Kidney tubule cell (primary cell): ENCODE results near the gene DENND2A.
"Not testable (repeated sequence)": the region's sequence is repeated elsewhere in the genome, so short reads cannot be mapped to it uniquely, and the experiment has no call there.

Experiments used
- DNase-seq: peaks from one replicate; pipeline ENCODE4 v3.0.0-alpha.2; 2018; ENCODE audit warnings: low spot score

DENND2A gene

DNA sequence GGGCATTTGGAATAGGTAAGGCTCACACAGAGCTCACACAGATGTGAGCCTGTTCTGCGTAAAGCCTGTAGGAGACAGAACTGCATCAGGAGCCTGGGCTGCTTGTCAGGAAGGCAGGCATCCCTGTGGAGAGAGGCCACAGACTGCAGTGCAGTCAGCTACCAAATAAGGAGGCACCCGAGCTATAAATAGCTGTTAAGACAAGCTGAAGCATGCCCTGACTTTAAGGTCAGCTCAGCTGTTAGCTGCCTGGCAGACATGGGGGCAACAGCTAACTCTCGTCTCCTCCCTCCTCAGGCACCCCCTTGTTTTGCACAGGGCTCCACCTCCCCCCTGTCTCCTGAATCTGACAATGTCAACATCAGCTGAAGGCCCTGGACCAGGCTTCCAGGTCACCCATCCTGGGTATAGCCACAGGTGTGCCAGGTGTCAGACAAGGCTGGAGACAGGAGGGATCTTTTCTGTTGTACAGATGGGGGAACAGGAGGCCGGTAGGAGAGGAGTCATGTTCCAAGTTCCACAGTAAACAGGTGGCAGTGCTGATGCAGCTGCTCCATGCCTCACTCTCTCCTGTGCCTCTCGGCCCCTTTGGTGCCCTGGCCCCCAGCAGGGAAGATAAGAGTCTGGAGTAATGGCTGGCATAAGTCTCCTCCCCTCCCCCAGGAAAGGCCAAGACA, 133.7 kb downstream of the DENND2A start:
- DNase-seq: no peak

DNA sequence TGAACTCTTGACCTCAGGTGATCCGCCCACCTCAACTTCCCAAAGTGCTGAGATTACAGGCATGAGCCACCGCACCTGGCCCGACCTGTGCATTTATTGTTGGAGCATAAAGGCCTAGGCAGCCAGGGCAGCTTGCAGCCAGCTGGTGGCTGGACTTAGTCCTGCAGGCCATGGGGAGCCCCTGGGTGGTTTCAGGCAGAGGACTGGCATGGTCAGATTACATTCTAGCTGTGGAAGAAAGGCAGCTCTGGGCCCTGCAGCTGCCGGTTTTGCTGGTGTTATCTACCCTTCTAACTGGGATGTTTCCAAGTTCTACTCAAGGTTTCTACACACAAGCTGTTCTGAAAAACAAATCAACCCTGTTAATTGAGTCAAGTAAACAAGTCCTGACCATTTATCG, 138.6 kb downstream of the DENND2A start:
- DNase-seq: no peak

DNA sequence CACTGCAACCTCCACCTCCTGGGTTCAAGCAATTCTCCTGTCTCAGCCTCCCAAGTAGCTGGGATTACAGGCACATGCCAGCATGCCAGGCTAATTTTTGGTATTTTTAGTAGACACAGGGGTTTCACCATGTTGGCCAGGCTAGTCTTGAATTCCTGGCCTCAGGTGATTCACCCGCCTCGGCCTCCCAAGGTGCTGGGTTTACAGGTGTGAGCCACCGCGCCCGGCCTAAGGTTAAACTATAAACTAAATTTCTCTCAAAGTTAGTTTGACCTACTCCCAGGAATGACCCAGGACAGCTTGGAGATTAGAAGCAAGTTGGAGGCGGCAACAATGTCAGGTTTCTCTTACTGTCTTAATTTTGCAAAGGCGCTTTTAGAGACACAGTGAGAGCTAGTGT, 142.8 kb downstream of the DENND2A start:
- not testable (repeated sequence) for DNase-seq

DNA sequence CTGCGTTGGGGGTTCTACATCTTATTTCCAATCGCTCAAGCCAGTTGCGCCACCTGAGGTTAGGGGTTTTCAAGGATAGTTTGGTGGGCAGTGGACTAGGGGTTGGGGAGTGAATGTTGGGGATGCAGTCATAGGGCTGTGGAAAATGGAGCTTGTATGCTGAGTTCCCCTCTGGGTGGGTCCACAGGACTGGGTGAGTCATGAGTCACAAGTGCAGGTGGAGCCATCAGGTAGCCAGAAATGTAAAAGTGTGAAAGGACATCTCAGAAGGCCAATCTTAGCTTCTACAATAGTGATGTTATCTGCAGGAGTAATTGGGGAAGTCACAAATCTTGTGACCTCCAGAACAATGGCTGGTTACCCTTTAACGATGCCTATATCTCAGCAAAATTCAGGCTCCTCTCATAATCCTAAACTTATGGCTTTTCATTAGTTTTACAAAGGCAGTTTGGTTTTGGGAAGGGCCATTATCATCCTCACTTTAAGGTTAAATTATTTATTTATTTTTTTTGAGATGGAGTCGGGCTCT, 143.3 kb downstream of the DENND2A start:
- no peak for DNase-seq

DNA sequence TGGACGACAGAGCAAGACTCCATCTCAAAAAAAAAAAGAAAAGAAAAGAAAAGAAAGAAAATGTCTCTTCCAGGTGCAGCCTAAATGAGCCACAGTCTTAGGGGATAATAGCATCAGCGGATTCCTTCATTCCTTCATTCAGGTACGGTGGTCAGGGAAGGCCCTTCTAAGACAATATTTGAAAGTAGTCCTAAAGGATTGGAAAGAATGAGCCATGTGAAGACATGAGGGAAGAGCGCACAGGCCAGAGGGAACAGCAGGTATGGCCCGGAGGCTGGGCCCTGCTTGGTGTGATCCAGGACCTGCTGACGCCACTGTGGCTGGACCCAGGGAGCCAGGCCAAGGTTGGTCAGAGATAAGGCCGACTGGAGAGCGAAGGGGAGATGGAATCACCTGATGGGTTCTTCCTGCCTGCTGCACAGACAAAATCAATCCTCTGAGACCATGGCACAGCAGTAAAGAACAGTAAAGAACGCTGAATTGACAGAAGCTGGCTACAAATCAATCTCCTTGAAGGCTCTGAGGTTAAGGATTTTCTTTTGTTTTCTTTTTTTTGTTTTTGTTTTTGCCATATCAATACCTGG, 145.0 kb downstream of the DENND2A start:
- no peak for DNase-seq

DNA sequence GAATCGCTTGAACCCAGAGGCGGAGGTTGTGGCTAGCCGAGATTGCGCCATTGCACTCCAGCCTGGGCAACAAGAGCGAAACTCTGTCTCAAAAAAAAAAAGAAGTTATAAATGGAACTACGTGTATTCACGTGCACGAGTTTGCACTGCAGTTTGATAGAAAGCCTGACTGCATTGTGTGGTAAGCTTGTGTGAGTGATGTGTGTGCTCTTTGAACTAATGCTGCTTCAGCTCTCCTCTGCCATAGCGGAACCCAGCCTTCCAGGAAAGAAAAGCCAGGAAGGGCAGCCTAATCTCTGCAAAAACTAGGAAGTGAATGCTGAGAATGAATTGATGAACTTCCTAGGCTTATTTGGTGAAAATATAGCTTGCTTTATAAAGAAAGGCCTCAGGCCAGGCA, 145.7 kb downstream of the DENND2A start:
- no peak for DNase-seq

DNA sequence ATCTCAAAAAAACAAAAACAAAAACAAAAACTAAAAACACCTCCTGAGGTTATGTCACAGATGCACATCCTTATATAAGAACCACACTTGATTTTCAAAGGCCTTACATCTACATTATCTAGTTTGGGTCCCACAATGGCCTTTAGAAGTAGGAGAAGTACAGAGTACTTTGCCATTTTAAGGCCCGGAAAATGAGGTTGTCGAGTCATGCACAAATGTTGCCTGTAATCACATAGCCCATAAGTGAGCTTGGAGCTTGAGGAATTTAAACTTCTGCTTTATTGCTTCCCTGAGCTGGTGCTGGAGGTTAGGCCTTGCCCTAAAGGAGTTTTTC, 151.6 kb downstream of the DENND2A start:
- DNase-seq: no peak

DNA sequence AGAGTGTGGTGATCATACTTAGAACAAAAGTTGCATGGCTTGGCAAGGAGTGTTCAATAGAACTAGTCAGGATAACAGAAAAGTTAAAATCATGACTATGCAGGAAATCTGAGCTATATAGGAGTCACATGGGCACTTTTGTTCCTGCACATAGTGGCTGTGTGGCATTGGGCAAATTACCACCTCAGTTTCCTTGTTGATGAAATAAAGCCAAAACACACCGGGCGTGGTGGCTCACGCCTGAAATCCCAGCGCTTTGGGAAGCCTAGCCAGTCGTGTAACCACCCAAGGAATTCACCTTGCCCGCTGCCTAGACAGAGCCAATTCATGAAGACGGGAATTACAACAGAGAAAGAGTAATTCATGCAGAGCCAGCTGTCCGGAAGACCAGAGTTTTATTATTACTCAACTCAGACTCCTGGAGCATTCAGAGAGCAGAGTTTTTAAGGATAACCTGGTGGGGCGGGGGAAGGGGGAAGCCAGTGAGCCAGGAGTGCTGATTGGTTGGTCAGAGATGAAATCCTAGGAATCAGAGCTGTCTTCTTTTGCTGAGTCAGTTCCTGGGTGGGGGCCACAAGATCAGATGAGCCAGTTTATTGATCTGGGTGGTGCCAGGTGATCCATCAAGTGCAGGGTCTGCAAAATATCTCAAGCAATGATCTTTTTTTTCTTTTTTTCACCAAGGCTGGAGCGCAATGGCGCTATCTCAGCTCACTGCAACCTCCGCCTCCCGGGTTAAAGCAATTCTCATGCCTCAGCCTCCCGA, 154.9 kb downstream of the DENND2A start:
- DNase-seq: peak; percentile 75

DNA sequence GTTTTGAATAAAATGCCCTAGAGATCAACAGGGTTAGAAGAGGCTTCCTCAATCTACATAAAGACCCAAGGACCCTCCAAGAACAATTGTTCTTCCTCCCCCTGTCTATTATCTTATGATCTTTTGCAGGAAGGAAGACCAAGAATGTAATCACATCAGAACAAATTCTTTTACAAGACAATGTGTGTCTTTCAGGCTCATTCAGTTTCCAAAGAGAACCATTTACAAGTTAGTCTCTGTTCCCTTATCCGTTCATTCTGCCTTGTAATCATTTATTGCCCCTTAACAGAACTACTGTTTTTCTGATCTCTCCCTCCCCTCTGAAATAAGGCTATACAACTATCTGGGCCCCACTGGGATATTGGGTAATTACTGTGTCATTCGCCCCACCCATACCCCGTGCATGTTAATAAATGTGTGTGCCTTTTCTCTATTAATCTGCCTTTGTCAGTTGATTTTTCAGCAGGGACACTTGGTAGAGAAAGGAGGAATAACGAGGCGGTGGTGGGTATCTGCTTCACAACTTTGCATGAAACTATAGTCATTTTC, 155.6 kb downstream of the DENND2A start:
- DNase-seq: no peak

DNA sequence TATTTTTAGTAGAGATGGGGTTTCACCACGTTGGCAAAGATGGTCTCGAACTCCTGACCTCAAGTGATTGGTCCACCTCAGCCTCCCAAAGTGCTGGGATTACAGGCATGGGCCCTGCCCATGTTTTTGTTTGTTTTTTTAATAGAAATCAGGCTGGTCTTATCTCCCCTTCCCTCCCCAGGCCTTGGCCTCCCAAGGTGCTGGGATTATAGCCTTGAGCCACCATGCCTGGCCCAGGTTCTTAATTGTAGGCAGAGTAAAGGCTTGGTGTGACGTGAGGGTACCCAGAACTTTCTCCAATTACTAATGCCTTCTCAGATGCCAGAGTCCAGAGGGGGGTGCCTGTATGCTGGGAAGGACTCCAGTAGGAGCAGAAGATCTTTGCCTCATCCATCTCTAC, 156.1 kb downstream of the DENND2A start:
- no peak for DNase-seq

DNA sequence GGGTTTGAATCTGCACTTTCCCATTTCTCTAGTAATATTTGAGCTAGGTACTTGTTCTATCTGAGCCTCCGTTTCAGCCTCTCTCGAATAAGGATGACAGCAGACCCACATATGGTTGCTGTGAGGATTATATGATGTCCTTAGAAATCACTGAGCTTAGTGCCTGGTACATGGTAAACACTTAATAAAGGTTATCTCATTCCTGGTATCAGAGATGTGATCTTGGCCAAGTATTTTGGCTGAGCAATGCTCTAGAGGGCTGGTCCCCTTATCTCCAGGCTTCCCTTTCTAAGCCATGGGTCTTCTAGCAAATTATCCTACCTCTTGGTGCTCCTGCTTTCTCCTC, 160.9 kb downstream of the DENND2A start:
- no peak for DNase-seq

DNA sequence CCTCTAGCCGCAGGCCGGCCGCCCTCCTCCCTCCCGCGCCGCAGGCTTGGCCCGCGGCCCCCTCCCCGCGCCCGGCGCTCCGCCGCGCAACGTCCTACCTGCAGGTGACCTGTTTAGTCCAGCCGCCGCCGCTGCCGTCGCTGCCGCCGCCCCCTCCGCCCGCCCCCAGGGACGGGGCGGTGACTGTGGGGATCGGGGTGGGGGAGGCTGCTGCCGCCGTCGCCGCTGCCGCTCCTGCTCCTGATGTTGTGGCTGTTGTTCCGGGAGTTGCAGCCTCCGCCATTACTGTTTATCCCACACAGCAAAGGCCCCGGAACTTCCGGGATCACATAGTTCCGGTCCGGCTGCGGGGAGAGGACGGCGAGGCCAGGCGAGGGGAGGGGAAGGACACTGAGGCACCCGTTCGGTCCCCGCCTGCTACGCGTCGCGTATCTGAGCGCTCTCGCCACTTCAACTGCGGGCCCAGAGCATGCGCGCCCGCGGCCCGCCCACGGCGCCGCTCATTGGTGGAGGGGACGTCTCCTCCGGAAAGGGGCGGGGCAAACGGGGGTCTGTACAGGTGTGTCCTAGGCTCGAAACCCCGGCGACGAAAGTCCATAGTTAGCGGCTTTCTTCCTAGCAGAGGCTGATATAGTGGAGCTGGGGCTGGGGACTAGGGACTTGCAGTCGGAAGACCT, 161.4 kb downstream of the DENND2A start, which contains the start of gene MKRN1:
Gene MKRN1, minus strand, starts transcription at position 444 of the 677 bp plus-strand sequence. Its CDS starts 161 bp downstream, at position 283.
- DNase-seq: peak; percentile 97

DNA sequence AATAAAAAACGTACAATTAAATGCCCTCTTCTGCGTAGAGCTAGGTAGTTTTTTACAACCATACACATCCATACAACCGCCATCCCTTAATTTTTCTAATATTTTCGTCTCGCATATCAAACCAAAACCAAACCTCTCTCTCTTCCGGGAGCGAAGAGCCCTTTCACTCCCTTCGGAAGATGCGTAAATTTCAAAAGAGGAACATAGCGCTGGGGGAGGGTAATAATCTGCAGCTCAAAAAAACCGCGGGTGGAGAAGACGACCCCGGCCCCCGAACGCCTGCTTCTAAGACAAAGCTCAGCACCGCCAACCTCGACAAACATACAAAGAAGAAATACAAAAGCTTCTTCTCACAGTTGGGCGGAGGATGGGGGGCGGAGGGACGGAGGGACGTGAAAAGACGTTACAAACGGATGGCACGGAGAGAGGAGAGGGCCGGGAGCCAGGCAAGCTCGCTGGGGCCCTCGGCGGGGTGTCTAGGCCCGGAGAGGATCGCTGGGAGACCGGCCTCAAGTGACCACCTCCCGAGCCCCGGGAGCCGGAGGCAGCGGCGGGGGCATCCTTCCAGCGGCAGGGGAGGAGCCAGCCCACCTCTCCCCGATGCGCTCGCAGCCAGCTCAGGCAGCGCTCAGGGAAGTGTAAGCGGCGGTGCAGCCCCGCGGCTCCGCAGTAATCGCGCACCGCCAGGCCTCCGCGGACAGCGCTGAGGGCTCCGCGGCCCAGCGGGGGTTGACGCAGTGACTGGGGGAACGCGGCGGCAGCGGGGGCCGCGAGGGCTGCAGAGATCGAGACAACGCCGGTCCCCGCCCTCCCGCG, 162.2 kb downstream of the DENND2A start:
- peak; percentile 40 for DNase-seq

DNA sequence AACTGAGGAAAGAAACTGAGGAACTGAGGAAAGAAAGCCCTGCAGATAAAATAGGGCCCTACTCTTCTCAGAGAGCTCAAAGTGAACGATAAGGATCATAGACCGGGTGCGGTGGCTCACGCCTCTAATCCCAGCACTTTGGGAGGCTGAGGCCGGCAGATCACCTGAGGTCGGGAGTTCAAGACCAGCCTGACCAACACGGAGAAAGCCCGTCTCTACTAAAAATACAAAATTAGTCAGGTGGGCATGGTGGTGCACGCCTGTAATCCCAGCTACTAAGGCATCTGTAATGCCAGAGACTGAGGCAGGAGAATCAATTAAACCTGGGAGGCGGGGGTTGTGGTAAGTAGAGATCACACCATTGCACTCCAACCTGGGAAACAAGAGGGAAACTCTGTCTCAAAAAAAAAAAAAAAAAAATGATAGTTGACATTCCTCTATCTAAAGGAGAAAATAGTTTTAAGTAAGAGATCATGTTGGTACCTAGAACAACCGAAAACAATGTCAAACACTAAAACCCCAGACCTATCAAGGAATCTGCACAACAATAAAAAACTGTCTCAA, 163.8 kb downstream of the DENND2A start:
- DNase-seq: no peak

DNA sequence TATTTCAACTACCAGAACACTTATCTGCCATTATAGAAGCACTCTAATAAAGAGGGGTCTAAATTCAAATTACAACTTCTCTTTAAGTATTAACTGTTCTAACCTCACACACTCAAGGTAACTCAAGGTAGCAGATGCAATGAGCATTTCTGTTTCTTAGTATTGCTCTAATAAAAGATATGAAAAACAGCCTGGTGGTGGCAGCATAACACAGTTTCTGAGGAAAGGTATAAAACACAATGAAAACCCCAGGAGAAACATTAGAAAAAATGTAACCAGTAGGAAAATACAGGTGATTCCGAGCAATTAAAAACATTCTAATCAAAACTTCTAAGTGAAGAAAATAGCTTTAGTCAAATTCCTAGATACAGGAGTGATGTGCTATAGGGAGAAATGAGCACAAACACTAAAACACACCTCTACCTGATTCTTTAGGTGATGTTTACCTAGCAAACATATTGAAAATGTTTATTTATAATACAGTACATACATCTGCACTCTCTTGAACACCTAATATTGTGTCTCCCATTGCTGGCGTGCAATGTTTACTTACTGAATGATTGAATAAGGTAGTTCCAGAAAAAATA, 164.8 kb downstream of the DENND2A start:
- peak; percentile 60 for DNase-seq
